Measurements from ENCODE around the gene ZSWIM9.
A peak's percentile ranks its signal among the peaks of the same experiment; 100 is the strongest.

ZSWIM9 gene

DNA sequence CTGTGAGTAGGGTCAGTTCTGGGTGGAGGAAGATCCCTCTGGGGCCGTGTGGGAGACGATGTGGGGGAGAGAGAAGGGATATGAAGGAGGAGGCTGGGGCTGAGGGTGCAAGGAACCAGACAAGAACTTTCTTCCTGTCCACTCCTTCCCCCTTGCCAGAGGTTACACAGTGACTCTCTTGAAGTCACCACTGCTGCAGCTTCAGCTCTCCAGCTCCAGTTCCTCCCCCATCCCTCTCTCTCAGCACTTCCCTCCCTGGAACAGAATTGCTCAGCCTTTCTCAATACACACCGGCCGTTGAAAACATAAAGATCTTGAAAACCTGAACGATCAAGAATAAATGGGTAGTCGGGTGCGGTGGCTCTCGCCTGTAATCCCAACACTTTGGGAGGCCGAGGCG, 5.1 kb downstream of the ZSWIM9 start:
- no peak for DNase-seq (ENCODE audit: low spot score)

DNA sequence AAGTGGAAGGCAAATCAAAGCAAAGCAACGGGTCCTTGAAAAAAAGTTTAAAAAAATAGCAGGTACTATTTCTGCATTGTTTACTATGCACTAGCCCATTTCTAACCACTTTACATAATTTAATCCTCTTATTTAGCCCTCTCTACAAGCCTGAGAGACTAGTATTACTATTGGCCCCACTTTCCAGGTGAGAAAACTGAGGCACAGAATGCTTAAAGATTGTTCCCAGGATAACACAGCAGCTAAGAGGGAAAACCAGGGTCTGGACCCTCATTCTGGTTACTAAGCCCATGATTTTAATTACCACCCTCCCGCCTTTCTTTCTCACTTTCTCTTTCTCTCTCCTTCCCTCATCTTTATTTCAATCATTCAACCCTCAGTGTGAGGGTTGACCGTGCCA, 5.7 kb downstream of the ZSWIM9 start:
- no peak for DNase-seq (ENCODE audit: low spot score)

DNA sequence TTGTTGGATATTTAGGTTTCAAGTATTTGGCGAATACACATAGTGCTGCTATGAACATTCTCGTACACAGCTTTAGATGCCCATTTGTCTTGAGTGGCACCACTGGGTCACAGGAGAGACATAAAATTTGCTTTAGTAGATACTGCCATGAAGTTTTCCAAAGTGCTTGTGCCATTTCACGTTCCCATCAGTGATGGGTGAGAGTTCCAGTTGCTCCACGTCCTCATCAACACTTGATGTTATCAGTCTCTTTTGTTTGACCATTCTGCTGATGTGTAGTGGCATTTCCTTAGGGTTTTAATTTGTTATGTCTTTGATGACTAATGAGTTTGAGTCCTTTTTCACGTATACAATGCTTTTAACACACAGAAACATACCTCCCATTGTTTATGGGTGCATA, 11.0 kb downstream of the ZSWIM9 start:
- no peak for DNase-seq (ENCODE audit: low spot score)

DNA sequence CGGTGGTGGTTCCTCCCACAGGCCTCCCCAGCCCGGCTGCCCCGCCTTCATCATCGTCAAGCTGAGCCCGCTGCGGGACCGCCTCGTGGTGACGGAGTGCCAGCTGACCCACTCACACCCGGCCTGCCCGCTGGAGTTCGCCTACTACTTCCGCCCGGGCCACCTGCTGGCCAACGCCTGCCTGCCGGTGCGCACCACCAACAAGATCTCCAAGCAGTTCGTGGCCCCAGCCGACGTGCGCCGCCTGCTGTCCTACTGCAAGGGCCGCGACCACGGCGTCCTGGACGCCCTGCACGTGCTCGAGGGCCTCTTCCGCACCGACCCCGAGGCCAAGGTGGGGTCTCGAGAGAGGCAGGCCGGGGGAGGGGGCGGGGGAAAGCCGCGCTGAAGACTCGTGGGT, 12.0 kb downstream of the ZSWIM9 start:
- DNase-seq (ENCODE audit: low spot score), result no peak

DNA sequence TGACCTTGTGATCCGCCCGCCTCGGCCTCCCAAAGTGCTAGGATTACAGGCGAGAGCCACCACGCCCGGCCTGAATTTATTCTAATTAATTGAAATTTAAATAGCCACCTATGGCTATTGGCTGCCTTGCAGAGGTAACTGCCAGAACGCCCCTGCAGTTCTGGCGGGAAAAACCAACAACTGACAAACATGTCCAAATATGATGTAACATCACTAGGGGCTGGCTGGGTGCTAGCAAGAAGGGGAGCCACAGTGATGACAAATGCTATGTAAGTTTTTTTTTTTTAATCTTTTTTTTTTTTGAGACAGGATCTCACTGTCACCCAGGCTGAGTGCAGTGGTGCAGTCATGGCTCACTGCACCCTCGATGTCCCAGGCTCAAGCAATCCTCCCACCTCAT, 12.9 kb downstream of the ZSWIM9 start:
- no peak for DNase-seq (ENCODE audit: low spot score)

DNA sequence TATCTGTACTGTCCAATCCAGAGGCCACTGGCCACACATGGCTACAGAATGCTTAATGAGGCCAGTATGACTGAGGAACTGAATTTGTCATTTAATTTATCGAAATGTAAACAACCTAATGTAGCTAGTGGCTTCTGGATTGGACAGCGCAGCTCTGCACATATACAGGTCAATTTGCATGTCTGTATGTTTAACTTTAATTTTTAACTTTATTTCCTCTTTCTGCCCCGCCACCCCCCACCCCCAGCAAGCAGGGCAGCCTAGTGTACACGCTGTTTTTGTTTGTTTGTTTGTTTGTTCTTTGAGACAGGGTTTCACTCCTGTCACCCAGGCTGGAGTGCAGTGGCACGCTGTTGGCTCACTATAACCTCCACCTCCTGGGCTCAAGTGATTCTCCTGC, 15.5 kb downstream of the ZSWIM9 start:
- no peak for DNase-seq (ENCODE audit: low spot score)

DNA sequence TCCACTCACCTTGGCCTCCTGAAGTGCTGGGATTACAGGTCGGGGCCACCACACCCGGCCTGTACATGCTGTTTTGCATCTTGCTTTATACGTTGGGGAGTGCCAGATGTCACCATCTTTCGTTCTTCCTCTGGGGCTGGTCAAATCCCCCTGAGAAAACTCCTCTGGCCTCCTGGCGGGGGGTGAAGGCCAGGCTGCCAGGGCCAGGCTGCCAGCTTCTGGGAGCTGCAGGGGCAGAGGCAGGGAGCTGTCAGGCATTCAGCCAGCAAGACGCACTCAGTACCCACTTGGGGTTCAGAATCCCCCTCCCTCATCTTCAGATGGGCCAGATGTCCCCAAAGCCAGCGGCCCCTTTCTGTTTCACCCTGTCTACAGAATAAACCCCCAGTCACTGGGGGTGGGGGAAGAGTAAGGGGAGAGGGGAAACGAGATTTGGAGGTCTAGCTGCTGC, 16.1 kb downstream of the ZSWIM9 start:
- no peak for DNase-seq (ENCODE audit: low spot score)

DNA sequence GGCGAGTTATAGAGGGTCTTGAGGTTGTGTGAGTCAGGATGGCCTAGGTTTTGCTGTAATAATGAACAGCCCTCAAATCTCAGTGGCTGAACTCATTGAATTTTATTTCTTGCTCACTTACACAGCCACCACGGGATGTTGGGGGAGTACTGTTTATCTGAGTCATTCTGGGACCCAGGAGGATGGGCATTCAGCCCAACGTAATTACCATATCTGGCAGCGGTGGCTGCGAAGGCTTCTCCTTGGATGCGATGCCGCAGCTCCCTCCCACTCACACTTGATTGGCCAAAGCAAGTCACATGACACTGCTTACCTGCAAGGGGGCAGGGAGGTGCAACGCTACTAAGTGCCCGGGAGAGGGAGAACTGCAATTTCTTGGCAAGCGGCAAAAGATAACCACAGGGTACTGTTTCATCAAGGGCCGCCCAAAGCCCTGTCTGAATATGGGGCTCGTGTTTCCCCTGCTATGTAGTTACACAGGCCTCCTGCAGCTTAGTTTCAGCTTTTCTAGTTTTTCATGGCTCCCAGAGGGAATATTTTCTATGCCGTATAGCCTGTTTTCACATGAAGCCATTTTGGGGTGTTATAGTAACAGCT, 19.9 kb downstream of the ZSWIM9 start:
- DNase-seq (ENCODE audit: low spot score), result peak; percentile 32

DNA sequence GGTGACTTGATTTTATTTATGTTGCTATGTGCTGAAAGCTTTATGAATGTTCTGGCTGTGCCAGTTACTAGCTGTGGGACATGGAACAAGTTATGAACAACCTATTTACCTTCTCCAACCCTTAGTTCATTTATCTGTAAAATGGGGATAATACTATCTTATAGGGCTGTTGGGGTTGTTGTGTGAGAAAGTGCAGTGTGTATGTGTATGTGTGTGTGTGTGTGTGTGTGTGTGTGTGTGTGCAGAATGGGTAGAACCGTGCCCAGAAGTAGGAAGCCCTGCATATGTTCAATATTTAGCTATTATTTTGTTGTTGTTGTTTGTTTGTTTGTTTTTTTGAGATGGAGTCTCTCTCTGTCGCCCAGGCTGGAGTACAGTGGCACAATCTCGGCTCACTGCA, 20.4 kb downstream of the ZSWIM9 start:
- DNase-seq (ENCODE audit: low spot score), result no peak

DNA sequence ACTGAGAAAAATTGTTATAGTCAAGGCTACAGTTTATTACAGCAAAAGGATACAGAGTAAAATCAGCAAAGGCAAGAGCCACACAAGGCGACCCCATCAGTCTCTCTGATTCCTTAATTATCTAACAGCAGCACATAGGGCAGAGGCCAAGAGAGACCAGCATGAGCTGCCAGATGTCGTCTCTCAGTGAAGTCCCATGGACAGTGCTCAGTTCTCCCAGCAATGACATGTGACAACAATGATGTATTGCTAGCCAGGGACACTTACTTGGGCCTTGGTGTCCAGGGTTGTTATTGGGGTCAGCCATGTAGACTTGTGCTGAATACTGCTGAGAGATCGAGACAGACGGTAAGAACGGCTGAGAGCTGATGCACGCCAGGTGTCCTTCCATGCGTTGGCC, 22.3 kb downstream of the ZSWIM9 start:
- no peak for DNase-seq (ENCODE audit: low spot score)

DNA sequence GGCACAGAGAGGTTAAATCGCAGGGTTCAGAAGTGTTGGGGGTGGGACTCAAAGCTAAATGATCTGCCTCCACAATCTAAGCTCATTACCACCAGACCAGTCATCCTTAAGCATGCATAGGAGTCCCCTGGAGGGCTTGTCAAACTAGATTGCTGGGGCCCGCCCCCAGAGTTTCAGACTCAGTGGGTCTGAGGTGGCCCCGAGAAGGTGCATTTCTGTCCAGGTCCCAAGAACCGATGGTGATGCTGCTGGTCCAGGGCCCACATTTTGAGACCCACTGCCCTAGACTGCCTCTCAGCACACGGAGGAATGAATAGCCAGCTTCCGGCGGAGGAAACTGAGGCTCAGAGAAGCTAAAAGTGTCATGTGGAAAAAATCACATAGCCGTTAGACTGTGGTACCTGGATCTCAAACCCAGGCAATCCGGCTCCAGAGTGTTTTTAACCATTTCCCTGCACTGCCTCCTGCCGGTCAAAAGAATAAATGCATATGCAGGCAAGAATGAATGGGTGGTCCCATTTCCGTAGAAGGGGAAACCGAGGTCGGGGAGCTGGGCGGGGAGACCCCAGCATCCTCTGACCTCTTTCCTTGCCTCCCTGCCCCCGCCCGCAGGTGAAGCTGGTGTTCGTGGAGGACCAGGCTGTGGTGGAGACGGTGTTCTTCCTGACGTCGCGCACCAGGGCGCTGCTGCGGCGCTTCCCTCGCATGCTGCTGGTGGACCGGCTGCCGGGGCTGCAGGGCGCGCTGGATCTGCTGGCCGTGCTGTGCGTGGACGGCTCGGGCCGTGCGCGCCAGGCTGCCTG, 23.8 kb downstream of the ZSWIM9 start:
- no peak for DNase-seq (ENCODE audit: low spot score)

DNA sequence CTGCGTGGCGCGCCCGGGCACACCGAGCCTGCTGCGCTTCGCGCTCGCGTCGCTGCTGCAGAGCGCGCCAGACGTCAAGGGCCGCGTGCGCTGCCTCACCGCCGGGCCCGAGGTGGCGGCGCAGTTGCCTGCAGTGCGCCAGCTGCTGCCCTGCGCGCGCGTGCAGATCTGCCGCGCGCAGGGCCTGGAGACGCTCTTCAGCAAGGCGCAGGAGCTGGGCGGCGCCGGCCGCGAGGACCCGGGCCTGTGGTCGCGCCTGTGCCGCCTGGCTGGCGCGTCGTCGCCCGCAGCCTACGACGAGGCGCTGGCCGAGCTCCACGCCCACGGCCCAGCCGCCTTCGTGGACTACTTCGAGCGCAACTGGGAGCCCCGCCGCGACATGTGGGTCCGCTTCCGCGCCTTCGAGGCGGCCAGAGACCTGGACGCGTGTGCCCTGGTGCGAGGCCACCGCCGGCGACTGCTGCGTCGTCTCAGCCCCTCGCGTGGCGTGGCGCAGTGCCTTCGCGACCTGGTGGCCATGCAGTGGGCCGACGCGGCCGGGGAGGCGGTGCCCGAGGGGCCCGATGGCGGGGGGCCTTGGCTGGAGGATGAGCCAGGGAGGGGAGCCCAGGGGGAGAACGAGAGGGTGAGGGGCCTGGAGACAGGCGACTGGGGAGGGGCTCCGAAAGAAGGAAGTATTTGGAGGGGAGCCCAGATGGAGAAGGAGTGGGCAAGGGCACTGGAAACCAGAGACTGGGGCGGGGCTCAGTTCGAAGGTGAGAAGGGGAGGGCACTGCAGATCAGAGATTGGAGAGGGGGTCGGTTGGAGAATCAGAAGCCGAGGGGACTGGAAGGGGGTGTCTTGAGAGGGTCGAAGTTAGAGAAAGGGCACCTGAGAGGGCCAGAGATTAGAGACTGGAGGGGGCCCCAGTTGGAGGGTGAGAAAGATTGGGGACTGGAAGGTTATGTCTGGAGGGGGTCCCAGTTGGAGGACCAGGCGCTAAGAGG, 24.7 kb downstream of the ZSWIM9 start:
- DNase-seq (ENCODE audit: low spot score), result no peak

DNA sequence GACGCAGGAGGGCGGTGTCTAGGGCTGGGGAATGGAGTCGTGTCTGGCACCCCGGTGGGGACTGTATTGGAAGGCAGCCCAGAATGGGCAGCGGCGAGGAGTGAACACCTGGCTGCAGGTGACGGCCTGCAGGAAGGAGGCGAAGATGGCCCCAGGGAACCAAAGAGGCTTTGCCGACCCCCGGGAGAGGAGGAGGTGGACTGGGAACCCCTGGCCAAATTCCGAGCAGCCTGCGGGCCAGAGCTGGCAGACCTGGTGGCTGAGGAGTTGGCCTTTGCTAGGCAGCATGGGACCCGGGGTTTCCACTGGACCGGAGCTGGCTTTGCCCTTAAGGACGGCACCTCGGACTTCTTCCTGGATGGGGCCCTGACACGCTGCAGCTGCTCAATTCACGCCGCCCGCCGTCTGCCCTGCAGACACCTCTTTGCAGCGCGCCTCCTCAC, 25.9 kb downstream of the ZSWIM9 start:
- no peak for DNase-seq (ENCODE audit: low spot score)

DNA sequence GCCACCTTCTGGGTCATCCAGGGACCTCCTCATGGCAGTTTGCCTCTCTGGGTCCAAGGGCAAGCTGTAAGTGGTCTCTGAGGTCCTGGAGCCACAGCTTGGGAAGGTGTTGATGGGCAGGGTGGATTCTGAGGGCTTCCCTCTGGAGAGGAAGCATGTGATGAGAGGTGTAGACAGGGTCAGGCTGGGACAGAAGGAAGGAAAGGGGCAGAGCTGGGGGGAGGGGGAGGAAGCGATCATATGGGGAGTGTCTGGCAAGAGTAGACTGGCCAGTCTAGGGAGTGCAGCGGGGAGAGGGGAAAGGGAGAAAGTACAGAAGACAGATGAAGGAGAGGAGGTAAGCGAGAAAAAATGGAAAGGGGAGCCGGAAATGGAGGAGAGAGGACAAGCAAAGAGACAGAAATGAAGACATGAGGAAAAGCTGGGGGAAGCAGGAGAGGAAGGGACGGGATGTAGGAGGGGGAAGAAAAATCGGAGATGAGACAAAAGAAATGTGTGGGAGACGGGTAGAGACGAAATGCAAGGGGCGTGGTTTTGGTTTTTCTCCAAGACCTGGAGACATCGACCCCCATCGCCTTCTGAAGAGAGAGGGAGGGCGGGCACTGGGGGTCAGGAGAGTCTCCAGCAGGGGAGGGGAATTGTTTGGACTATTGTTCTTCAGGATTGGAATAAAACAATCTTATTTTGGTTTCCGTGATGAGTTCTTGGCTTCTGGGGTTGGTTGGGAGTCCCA, 26.6 kb downstream of the ZSWIM9 start:
- no peak for DNase-seq (ENCODE audit: low spot score)

DNA sequence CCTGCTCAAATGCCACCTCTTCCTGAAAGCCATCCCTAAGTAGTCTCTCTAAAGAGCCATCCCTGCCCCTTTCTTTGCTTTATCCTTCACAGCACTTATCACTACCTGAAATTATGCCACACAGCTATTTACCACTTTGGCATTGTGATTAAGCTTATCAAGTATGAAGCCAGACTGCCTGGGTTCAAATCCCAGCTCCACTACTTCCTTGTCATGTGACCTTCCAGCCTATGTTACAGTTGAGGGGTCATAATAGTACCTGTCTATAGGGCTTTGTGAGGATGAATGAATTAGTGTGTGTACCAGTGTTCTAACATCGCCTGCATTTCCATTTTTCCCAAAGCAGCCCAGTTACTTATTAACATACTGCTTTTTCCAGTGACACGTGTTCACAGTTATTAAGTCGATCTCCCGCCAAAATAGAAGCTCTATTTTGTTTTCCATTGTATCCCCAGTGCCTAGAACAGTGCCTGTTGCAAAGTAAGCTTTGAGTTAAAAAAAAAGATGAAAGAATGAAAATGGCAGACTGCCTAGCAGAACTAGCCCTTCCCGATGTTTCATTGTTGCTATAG, 32.8 kb downstream of the ZSWIM9 start:
- DNase-seq (ENCODE audit: low spot score), result no peak

DNA sequence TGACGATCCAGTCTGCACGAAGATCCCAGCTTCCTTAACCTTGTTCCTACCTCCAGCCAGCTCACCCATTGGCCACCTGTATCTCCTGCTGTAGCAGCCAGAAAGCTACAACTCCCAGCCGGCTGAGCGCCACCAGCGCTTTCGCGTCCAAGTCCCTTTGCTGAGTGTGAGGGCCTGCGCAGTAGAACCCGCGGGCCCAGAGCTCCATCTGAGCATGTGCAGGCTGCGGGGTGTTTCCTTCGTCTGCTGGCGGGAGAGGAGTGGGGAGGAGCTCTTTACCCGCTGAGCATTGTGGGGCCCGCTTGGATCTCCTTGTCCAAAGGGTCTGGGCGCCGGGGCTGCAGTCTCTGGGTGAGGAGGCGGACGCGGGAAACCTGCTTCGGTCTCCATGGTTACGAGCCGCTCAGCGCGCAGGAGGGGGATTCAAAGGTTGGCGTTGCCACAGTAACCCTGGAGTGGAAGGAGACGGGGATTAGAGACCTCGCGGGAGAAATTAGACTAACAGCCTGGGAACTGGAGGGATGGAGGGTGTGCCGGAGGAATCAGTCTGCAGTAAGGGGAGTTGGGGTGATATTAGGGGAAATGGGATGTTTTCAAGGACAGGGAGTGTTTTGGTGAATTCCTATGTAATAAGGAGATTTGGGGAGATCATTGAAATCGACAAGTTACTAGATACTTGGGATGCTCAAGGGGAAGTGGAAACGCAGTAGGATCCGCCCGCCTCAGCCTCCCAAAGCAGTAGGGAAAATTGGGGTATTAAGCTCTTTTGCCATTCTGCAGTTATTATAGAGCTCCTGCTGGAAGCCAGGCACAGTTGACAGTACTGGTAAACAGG, 33.5 kb downstream of the ZSWIM9 start:
- peak; percentile 96 for DNase-seq (ENCODE audit: low spot score)

DNA sequence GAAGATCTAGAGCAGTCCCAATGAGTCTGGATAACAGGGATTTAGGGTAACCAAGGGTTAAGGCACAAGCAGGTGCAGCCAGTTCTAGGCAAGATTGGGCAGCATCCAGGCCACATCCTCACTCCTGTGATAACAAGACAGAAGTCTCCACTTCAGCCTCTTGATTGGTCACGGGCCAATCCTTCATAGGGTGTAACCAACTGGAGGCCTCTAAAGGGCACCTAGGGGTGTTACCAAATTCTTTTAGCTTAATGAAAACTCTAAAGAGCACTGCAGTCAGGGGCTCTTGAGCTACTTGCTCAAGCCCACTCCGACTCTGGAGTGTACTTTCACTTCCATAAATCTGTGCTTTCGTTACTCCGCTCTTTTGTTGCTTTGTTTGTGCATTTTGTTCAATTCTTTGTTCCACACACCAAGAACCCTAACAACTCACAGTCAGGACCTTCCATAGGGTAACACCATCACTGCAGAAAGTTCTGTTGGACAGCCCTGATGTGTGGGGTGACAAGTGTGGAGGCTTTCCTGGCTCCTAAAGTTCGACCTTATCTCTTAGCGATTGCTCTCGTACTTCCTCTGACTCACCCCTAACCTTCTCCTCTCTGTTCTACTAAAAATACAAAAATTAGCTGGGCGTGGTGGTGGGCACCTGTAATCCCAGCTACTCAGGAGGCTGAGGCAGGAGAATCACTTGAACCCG, 36.1 kb downstream of the ZSWIM9 start:
- no peak for DNase-seq (ENCODE audit: low spot score)

DNA sequence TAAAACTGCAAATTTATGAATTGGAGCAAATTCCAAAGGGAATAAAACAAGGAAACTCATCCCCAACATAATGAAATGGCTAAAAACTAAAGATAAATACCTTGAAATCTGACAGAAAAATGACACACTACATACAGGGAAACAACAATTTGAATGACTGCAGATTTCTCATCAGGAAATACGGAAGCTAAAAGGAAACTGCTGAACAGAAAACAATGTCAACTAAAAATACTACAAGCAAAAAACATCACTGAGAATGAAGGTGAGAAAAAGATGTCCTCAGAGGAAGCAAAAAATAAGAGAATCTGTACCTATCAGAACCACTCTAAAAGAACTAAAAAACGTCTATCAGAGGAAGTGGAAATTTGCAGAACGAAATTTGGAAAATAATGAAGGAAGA, 39.5 kb downstream of the ZSWIM9 start:
- no peak for DNase-seq (ENCODE audit: low spot score)

DNA sequence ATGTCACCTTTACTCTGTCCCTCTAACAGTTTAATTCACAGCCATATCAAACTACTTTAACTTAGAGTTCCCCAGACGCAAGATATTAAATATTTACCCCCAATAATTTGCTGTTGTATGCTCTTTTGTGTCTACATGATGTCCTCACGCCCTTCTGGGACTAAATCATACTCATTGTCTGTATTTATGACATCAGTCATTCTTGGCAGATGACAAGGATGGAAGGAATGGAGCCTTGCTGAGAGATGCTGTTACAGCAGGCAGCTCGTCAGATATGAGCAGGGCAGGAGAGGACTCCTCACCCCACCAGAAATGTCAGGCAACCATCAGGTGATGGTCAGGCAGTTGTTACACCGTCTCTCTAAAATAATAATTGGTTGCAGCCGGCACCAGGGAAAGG, 43.5 kb downstream of the ZSWIM9 start:
- no peak for DNase-seq (ENCODE audit: low spot score)

DNA sequence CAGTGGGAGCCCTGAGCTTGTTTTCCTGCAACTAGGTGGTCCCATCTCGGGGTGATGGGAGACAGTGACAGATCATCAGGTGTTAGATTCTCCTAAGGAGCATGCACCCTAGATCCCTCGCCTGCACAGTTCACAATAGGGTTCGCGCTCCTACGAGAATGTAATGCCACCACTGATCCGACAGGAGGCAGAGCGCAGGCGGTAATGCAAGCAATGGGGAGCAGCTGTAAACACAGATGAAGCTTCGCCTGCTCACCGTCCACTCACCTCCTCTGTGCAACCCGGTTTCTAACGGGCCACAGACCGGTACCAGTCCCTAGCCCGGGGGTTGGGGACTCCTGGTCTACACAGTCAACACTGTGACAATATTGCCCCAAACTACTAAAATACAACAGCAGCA, 46.5 kb downstream of the ZSWIM9 start:
- no peak for DNase-seq (ENCODE audit: low spot score)
